MCF 10A (cell line): ENCODE results near the gene SLC12A3. TPM values are rescaled to one million over a fixed set of nuclear protein-coding genes. Genes with fewer than 3 reads are reported as not detected.

Experiments
- BruUV-seq: library from RNA; stranded (reverse); fragments of 400-500 nt; replicated peaks from 2 replicates; lab custom pipeline; 2021; lab: Mats Ljungman, UMichigan
- CTCF ChIA-PET: fragments of 300-600 bp; sonication (Branson Sonifier 250); formaldehyde crosslinking; extraction: SDS; loops from one replicate; lab custom pipeline; 2021; ENCODE audit warnings: antibody characterized with exemption, inconsistent platforms; lab: Yijun Ruan, JAX
- POLR2A ChIA-PET: fragments of 300-600, 350-650 bp; sonication (Branson Sonifier 250); formaldehyde crosslinking; extraction: SDS; loops from one replicate; lab custom pipeline; 2020; ENCODE audit warnings: antibody characterized with exemption, inconsistent platforms; lab: Yijun Ruan, JAX
- DNase-seq: peaks from one replicate; pipeline ENCODE4 v3.0.0-alpha.2; 2018; ENCODE audit not compliant: unreplicated experiment
- H3K27ac Mint-ChIP-seq: one replicate; pipeline ENCODE4 v1.8.0; 2022; ENCODE audit warnings: mild to moderate bottlenecking, low read depth, mixed read lengths; ENCODE audit not compliant: unreplicated experiment
- H3K27me3 Mint-ChIP-seq: one replicate; pipeline ENCODE4 v1.8.0; 2022; ENCODE audit warnings: mixed read lengths; ENCODE audit not compliant: insufficient read depth, unreplicated experiment
- H3K36me3 Mint-ChIP-seq: one replicate; pipeline ENCODE4 v1.8.0; 2022; ENCODE audit warnings: mild to moderate bottlenecking, moderate library complexity, mixed read lengths; ENCODE audit not compliant: insufficient read depth, unreplicated experiment
- H3K4me1 Mint-ChIP-seq: one replicate; pipeline ENCODE4 v1.8.0; 2022; ENCODE audit warnings: mixed read lengths; ENCODE audit not compliant: insufficient read depth, unreplicated experiment
- H3K4me3 Mint-ChIP-seq: one replicate; pipeline ENCODE4 v1.8.0; 2022; ENCODE audit warnings: mild to moderate bottlenecking, moderate library complexity, mixed read lengths; ENCODE audit not compliant: unreplicated experiment
- H3K9me3 Mint-ChIP-seq: one replicate; pipeline ENCODE4 v1.8.0; 2022; ENCODE audit warnings: mixed read lengths; ENCODE audit not compliant: unreplicated experiment
- intact Hi-C: fragments of 100-400 bp; cut with micrococcal nuclease; formaldehyde crosslinking; loops from 2 replicates; pipeline ENCODE4 v1.14.1; 2022
- total RNA-seq: library from RNA; stranded (reverse); gene quantifications from 2 replicates; pipeline ENCODE4 v1.2.3, GENCODE V29; 2022
- TF ChIP-seq, protein P1 (sequence below): fragments of 200-600 bp; IDR thresholded peaks from one replicate; pipeline ENCODE4 v1.8.0; 2022; ENCODE audit warnings: antibody characterized with exemption, mild to moderate bottlenecking; ENCODE audit not compliant: unreplicated experiment

SLC12A3 gene
- total RNA-seq, 1 experiment from 2014 or later, result not detected

- Mint-ChIP-seq H3K4me1 (no peaks in the 10 kb centered on the region), H3K36me3 (peaks cover 49% of the 10 kb centered on the region), H3K27me3 (no peaks in the 10 kb centered on the region), H3K4me3 (no peak overlapping the region), H3K9me3 (no peaks in the 10 kb centered on the region), H3K27ac (no peak overlapping the region)
- DNase-seq, result no peak
- intact Hi-C loops, result no loop called here
- BruUV-seq, result no TSS peak
- TF ChIP-seq, protein P1, sequence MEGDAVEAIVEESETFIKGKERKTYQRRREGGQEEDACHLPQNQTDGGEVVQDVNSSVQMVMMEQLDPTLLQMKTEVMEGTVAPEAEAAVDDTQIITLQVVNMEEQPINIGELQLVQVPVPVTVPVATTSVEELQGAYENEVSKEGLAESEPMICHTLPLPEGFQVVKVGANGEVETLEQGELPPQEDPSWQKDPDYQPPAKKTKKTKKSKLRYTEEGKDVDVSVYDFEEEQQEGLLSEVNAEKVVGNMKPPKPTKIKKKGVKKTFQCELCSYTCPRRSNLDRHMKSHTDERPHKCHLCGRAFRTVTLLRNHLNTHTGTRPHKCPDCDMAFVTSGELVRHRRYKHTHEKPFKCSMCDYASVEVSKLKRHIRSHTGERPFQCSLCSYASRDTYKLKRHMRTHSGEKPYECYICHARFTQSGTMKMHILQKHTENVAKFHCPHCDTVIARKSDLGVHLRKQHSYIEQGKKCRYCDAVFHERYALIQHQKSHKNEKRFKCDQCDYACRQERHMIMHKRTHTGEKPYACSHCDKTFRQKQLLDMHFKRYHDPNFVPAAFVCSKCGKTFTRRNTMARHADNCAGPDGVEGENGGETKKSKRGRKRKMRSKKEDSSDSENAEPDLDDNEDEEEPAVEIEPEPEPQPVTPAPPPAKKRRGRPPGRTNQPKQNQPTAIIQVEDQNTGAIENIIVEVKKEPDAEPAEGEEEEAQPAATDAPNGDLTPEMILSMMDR, result no peak
- ChIA-PET POLR2A (interaction anchor here (0.6 to 3.4 kb wide), 5 partner anchors 10 to 79 kb away, joined by 3 to 31 read pairs (median 4); partner anchors contain the start of gene HERPUD1), CTCF (interaction anchor here (0.6 kb wide), 1 partner anchor 30 kb away, joined by 3 read pairs; no protein-coding TSS in a partner anchor)
Measured at GRCh38 chr16:56947604-56947995, 82.6 kb downstream of the SLC12A3 start.

- peak overlapping the region; percentile 25 for H3K27ac Mint-ChIP-seq
Measured at GRCh38 chr16:56948234-56948633, 83.2 kb downstream of the SLC12A3 start.

GRCh38 chr16:56950051-56950450 lies 85.0 kb downstream of the SLC12A3 start:
- no peaks in the 10 kb centered on the region for H3K9me3 Mint-ChIP-seq
- BruUV-seq, result no TSS peak
- intact Hi-C loops, result no loop called here
- H3K27ac Mint-ChIP-seq, result no peak overlapping the region
- peaks cover 25% of the 10 kb centered on the region for H3K36me3 Mint-ChIP-seq
- TF ChIP-seq, protein P1, result no peak
- H3K4me1 Mint-ChIP-seq, result no peaks in the 10 kb centered on the region
- CTCF ChIA-PET, result interaction anchor here (0.6 kb wide), 1 partner anchor 11 kb away, joined by 3 read pairs; no protein-coding TSS in a partner anchor
- no peak overlapping the region for H3K4me3 Mint-ChIP-seq
- POLR2A ChIA-PET, result interaction anchor here (0.8 kb wide), 1 partner anchor 27 kb away, joined by 3 read pairs; no protein-coding TSS in a partner anchor
- no peak for DNase-seq
- H3K27me3 Mint-ChIP-seq, result no peaks in the 10 kb centered on the region

More at GRCh38 chr16:56948234-56948633, 83.2 kb downstream of the SLC12A3 start:
- TF ChIP-seq, protein P1, result no peak
- intact Hi-C loops, result no loop called here
- POLR2A ChIA-PET, result interaction anchor here (1.2 to 3.4 kb wide), 3 partner anchors 11 to 21 kb away, joined by 3 to 31 read pairs (median 4); partner anchors contain the start of gene HERPUD1
- Mint-ChIP-seq H3K36me3 (peaks cover 43% of the 10 kb centered on the region), H3K4me3 (no peak overlapping the region), H3K9me3 (no peaks in the 10 kb centered on the region), H3K4me1 (no peaks in the 10 kb centered on the region), H3K27me3 (no peaks in the 10 kb centered on the region)
- no TSS peak for BruUV-seq
- CTCF ChIA-PET, result no interaction called here
- DNase-seq, result no peak

DNA sequence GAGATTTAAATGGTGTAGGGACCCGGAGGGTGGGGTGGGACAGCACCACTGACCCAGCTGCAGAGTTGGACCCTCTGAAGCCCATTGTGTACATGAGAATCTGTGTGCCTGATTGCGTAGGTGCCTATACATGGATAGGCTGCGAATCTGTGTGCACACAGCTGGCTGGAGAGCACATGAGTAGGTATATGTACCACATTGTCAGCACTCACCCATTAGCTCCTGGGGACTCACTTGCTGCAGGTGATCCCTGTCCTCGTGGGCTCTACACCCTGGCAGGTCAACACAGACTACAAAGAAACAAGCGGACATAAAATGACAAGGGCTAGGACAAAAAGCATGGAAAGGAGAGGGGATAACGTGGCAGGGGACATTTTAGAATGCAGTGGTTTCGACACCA lies 85.4 kb downstream of the SLC12A3 start:
- H3K4me1 Mint-ChIP-seq, result no peaks in the 10 kb centered on the region
- no peaks in the 10 kb centered on the region for H3K27me3 Mint-ChIP-seq
- no peak for DNase-seq
- peaks cover 21% of the 10 kb centered on the region for H3K36me3 Mint-ChIP-seq
- no TSS peak for BruUV-seq
- intact Hi-C loops, result no loop called here
- POLR2A ChIA-PET, result interaction anchor here (0.8 kb wide), 1 partner anchor 26 kb away, joined by 3 read pairs; no protein-coding TSS in a partner anchor
- no peak overlapping the region for H3K27ac Mint-ChIP-seq
- TF ChIP-seq, protein P1, result no peak
- no peaks in the 10 kb centered on the region for H3K9me3 Mint-ChIP-seq
- no peak overlapping the region for H3K4me3 Mint-ChIP-seq
- CTCF ChIA-PET, result interaction anchor here (0.6 to 0.7 kb wide), 2 partner anchors 12 to 1293 kb away, joined by 3 read pairs; no protein-coding TSS in a partner anchor
